Smooth muscle cell (in vitro differentiated cells): ENCODE data around the gene DOCK2. TPM values are rescaled to one million over a fixed set of nuclear protein-coding genes. Genes with fewer than 3 reads are reported as not detected.

Experiments used
- DNase-seq: peaks from one replicate; lab custom pipeline; 2025; ENCODE audit not compliant: unreplicated experiment; lab: John Stamatoyannopoulos, UW
- H2AFZ ChIP-seq: fragments of 200-600 bp; sonication (generic); 2 replicates; pipeline ENCODE4 v1.6.0; 2016; ENCODE audit warnings: antibody characterized with exemption, low read depth, mild to moderate bottlenecking
- H3F3A ChIP-seq: fragments of 200-600 bp; sonication (generic); 2 replicates; pipeline ENCODE4 v1.6.0; 2017; ENCODE audit warnings: antibody characterized with exemption, low read depth
- H3K27ac ChIP-seq: fragments of 200-600 bp; sonication (generic); 2 replicates; pipeline ENCODE4 v1.5.1; 2016; ENCODE audit warnings: low read depth, mild to moderate bottlenecking
- H3K27me3 ChIP-seq: fragments of 200-600 bp; sonication (generic); 2 replicates; pipeline ENCODE4 v1.6.1; 2016; ENCODE audit warnings: low read depth, mild to moderate bottlenecking
- H3K36me3 ChIP-seq: fragments of 200-600 bp; sonication (generic); 2 replicates; pipeline ENCODE4 v1.5.1; 2016; ENCODE audit warnings: low read depth
- H3K4me1 ChIP-seq: fragments of 200-600 bp; sonication (generic); 2 replicates; pipeline ENCODE4 v1.5.1; 2016; ENCODE audit warnings: low read depth
- H3K4me2 ChIP-seq: fragments of 200-600 bp; sonication (generic); 2 replicates; pipeline ENCODE4 v1.6.0; 2016; ENCODE audit warnings: mild to moderate bottlenecking
- H3K4me3 ChIP-seq: fragments of 200-600 bp; sonication (generic); 2 replicates; pipeline ENCODE4 v1.5.1; 2016; ENCODE audit warnings: mild to moderate bottlenecking
- H3K79me2 ChIP-seq: fragments of 200-600 bp; sonication (generic); 2 replicates; pipeline ENCODE4 v1.6.0; 2016; ENCODE audit warnings: low read depth, mild to moderate bottlenecking
- H3K9ac ChIP-seq: fragments of 200-600 bp; sonication (generic); 2 replicates; pipeline ENCODE4 v1.6.0; 2016; ENCODE audit warnings: low read depth
- H3K9me3 ChIP-seq: fragments of 200-600 bp; sonication (generic); replicated peaks from 2 replicates; pipeline ENCODE4 v1.5.1; 2016; ENCODE audit warnings: low read depth
- H4K20me1 ChIP-seq: fragments of 200-600 bp; sonication (generic); 2 replicates; pipeline ENCODE4 v1.6.0; 2016; ENCODE audit warnings: low read depth
- WGBS: methylation state at CpG from one replicate; pipeline ENCODE4 v1.1.7; 2016; ENCODE audit warnings: low lambda C conversion rate; 5-methylcytosine and 5-hydroxymethylcytosine counted together
- polyA plus RNA-seq: library from polyadenylated mRNA; unstranded; fragments of >200 nt; fragmentation: Nextera tagmentation; extraction: Ambion mirVana; gene quantifications from 2 replicates; pipeline ENCODE4 v1.2.1, GENCODE V29; 2016
- total RNA-seq: library from RNA; depleted of rRNA; stranded (reverse); fragments of >200 nt; gene quantifications from 2 replicates; pipeline ENCODE4 v1.2.3, GENCODE V29; 2014
- TF ChIP-seq, protein P1 (sequence below): fragments of 200-600 bp; sonication (generic); IDR thresholded peaks from 2 replicates; pipeline ENCODE4 v1.5.1; 2017; ENCODE audit warnings: borderline replicate concordance, mild to moderate bottlenecking, antibody characterized with exemption; ENCODE audit not compliant: insufficient read depth, poor library complexity, severe bottlenecking

The DOCK2 gene
- total and polyA plus RNA-seq, 2 experiments from 2014 or later: 0.73 to 3.0 TPM

DNA sequence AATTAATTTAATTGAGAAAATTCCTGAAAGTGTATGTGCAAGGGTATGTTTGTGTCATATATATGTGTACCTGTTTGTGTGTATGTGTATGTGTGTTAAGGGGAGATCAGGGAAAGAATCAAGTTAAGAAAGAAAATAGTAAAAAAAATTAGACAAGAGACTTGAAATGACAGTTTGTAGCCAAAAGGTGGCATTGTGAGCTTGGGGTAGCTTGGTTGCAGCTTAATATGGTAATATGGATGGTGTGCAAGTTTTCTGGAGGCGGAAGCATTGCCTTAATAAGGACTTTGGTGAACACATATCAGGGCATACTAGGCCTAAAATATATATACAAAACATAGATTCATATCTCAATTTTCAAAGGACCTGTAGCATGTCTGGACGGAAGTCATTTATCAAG is 213.3 kb downstream of the DOCK2 start:
- H3K9me3 ChIP-seq: no peaks in the 10 kb centered on the region
- H3K9ac ChIP-seq: no peak overlapping the region
- no peak overlapping the region for H3K4me3 ChIP-seq
- WGBS: 96% methylated on average over 2 of the region's 2 CpGs
- TF ChIP-seq, protein P1, sequence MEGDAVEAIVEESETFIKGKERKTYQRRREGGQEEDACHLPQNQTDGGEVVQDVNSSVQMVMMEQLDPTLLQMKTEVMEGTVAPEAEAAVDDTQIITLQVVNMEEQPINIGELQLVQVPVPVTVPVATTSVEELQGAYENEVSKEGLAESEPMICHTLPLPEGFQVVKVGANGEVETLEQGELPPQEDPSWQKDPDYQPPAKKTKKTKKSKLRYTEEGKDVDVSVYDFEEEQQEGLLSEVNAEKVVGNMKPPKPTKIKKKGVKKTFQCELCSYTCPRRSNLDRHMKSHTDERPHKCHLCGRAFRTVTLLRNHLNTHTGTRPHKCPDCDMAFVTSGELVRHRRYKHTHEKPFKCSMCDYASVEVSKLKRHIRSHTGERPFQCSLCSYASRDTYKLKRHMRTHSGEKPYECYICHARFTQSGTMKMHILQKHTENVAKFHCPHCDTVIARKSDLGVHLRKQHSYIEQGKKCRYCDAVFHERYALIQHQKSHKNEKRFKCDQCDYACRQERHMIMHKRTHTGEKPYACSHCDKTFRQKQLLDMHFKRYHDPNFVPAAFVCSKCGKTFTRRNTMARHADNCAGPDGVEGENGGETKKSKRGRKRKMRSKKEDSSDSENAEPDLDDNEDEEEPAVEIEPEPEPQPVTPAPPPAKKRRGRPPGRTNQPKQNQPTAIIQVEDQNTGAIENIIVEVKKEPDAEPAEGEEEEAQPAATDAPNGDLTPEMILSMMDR: peak; percentile 24
- H3K4me2 ChIP-seq: no peak overlapping the region
- H4K20me1 ChIP-seq: no peaks in the 10 kb centered on the region
- no peaks in the 10 kb centered on the region for H3K79me2 ChIP-seq
- H3K4me1 ChIP-seq: no peaks in the 10 kb centered on the region
- no peaks in the 10 kb centered on the region for H3F3A ChIP-seq
- no peaks in the 10 kb centered on the region for H3K27me3 ChIP-seq
- no peak for DNase-seq
- no peak overlapping the region for H2AFZ ChIP-seq
- H3K36me3 ChIP-seq: no peaks in the 10 kb centered on the region
- H3K27ac ChIP-seq: no peak overlapping the region

DNA sequence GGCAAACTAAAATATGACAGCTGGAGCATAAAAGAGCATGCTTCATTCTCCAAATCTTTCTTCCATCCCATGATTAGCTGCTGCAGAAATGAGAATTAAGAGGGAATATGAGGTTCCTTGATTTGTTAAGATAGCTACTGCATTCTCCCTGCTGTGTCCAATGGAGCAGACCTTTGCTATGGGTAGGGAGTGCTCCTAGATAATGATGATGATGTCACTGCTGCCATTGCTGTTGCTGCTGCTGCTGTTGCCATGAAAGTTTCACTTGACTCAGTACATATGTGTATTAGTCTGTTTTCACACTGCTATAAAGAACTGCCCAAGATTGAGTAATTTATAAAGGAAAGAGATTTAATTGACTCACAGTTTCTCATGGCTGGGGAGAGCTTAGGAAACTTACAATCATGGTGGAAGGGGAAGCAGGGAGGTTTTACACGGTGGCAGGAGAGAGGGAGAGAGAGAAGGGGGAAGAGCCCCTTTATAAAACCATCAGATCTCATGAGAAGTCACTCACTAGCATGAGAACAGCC is 214.3 kb downstream of the DOCK2 start:
- Histone ChIP-seq H4K20me1 (no peaks in the 10 kb centered on the region), H3K27me3 (no peaks in the 10 kb centered on the region), H2AFZ (no peak overlapping the region), H3F3A (no peaks in the 10 kb centered on the region), H3K4me2 (no peak overlapping the region), H3K79me2 (no peaks in the 10 kb centered on the region), H3K4me3 (no peak overlapping the region), H3K9me3 (no peaks in the 10 kb centered on the region), H3K27ac (no peak overlapping the region), H3K9ac (no peak overlapping the region), H3K36me3 (no peaks in the 10 kb centered on the region), H3K4me1 (no peaks in the 10 kb centered on the region)
- TF ChIP-seq, protein P1: no peak
- WGBS: 93% methylated on average over 1 of the region's 1 CpG
- DNase-seq: no peak

DNA sequence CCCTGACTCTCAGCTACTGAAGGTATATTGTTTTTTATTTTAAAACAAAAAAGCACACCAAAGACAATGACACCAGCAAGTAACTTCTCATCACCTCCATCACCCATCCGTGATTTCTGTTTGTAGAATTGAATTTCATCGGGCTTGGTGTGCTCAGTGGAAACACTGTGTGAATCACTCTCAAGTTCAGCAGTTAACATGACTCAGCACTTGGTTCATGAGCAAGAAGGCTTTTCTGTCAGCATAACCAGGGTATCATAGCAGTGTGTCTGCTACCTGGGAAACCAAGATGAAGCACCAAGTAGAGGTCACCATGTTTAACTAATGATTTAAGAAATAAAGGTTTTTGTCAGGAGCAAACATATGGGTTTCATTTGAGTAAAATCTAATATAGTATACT is 219.5 kb downstream of the DOCK2 start:
- H3F3A ChIP-seq: no peaks in the 10 kb centered on the region
- H3K27me3 ChIP-seq: no peaks in the 10 kb centered on the region
- H3K27ac ChIP-seq: no peak overlapping the region
- no peak for DNase-seq
- H3K4me3 ChIP-seq: no peak overlapping the region
- no peak overlapping the region for H3K9ac ChIP-seq
- H3K9me3 ChIP-seq: no peaks in the 10 kb centered on the region
- H3K4me2 ChIP-seq: no peak overlapping the region
- H2AFZ ChIP-seq: no peak overlapping the region
- H3K79me2 ChIP-seq: no peaks in the 10 kb centered on the region
- no peaks in the 10 kb centered on the region for H3K36me3 ChIP-seq
- WGBS: 42% methylated on average over 2 of the region's 2 CpGs
- H3K4me1 ChIP-seq: no peaks in the 10 kb centered on the region
- TF ChIP-seq, protein P1: no peak
- H4K20me1 ChIP-seq: no peaks in the 10 kb centered on the region

DNA sequence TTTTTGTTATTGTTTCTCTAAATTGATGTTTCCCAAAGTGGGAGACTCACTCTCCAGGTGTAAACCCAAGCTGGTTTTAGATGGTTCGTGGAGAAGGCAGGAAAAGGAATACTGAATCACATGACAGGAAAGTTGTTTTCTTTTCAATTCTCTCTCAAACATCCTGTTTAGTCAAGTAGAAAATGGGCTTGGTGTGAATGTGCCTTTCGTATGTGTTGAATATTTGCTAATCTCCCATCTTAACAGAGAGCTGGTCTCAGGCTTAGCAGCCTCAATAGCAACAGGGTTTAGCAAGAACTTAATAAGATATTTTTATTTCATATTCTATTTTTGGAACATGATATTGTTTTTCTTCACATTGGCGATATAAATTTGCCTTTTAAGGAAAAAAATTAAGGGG is 223.5 kb downstream of the DOCK2 start:
- Histone ChIP-seq H3K27ac (no peak overlapping the region), H3K4me1 (peaks cover 6% of the 10 kb centered on the region), H3K27me3 (no peaks in the 10 kb centered on the region), H2AFZ (no peak overlapping the region), H3K79me2 (no peaks in the 10 kb centered on the region), H3K4me3 (no peak overlapping the region), H4K20me1 (no peaks in the 10 kb centered on the region), H3F3A (no peaks in the 10 kb centered on the region), H3K36me3 (no peaks in the 10 kb centered on the region), H3K9me3 (no peaks in the 10 kb centered on the region), H3K4me2 (no peak overlapping the region), H3K9ac (no peak overlapping the region)
- TF ChIP-seq, protein P1: no peak
- WGBS: 76% methylated on average over 3 of the region's 3 CpGs
- DNase-seq: no peak
